Endothelial cell (in vitro differentiated cells): Measurements from ENCODE around the gene APOF. TPM values are rescaled to one million over a fixed set of nuclear protein-coding genes. Genes with fewer than 3 reads are reported as not detected.
A peak's percentile ranks its signal among the peaks of the same experiment; 100 is the strongest.
"Not testable (repeated sequence)": the region's sequence is repeated elsewhere in the genome, so short reads cannot be mapped to it uniquely, and the experiment has no call there.

ENCODE experiments used
- DNase-seq: peaks from one replicate; pipeline ENCODE4 v3.0.0; 2021; ENCODE audit warnings: low spot score
- H3K27ac Mint-ChIP-seq: one replicate; pipeline ENCODE4 v1.8.0; 2021; ENCODE audit warnings: mixed read lengths, inconsistent platforms; ENCODE audit not compliant: unreplicated experiment
- H3K27me3 Mint-ChIP-seq: one replicate; pipeline ENCODE4 v1.8.0; 2021; ENCODE audit warnings: mild to moderate bottlenecking, moderate library complexity, mixed read lengths, inconsistent platforms; ENCODE audit not compliant: unreplicated experiment
- H3K36me3 Mint-ChIP-seq: one replicate; pipeline ENCODE4 v1.8.0; 2021; ENCODE audit warnings: mild to moderate bottlenecking, low read depth, mixed read lengths, inconsistent platforms; ENCODE audit not compliant: unreplicated experiment
- H3K4me1 Mint-ChIP-seq: one replicate; pipeline ENCODE4 v1.8.0; 2021; ENCODE audit warnings: mild to moderate bottlenecking, mixed read lengths, inconsistent platforms; ENCODE audit not compliant: unreplicated experiment
- H3K4me3 Mint-ChIP-seq: one replicate; pipeline ENCODE4 v1.8.0; 2021; ENCODE audit warnings: mild to moderate bottlenecking, mixed read lengths, inconsistent platforms; ENCODE audit not compliant: unreplicated experiment
- H3K9me3 Mint-ChIP-seq: one replicate; pipeline ENCODE4 v1.8.0; 2021; ENCODE audit warnings: mixed read lengths, inconsistent platforms; ENCODE audit not compliant: unreplicated experiment
- long read RNA-seq: library from polyadenylated mRNA; unstranded; transcript quantifications from one replicate; pipeline ENCODE4 v2.0.0, GENCODE V29; 2020; ENCODE audit not compliant: unreplicated experiment
- total RNA-seq: library from RNA; stranded (reverse); fragmentation: NEBNext Ultra II Directional; extraction: Animal tissue kit (Norgen Biotek cat#: 25700); gene quantifications from one replicate; pipeline ENCODE4 v1.2.1, GENCODE V29; 2021; ENCODE audit not compliant: unreplicated experiment
- TF ChIP-seq, protein P1 (sequence below): fragments of 200-600 bp; sonication (generic); IDR thresholded peaks from one replicate; pipeline ENCODE4 v1.5.0; 2021; ENCODE audit warnings: antibody characterized with exemption; ENCODE audit not compliant: unreplicated experiment

APOF gene, protein sequence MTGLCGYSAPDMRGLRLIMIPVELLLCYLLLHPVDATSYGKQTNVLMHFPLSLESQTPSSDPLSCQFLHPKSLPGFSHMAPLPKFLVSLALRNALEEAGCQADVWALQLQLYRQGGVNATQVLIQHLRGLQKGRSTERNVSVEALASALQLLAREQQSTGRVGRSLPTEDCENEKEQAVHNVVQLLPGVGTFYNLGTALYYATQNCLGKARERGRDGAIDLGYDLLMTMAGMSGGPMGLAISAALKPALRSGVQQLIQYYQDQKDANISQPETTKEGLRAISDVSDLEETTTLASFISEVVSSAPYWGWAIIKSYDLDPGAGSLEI
- not detected for total RNA-seq
- long read RNA-seq: 0 reads

DNA sequence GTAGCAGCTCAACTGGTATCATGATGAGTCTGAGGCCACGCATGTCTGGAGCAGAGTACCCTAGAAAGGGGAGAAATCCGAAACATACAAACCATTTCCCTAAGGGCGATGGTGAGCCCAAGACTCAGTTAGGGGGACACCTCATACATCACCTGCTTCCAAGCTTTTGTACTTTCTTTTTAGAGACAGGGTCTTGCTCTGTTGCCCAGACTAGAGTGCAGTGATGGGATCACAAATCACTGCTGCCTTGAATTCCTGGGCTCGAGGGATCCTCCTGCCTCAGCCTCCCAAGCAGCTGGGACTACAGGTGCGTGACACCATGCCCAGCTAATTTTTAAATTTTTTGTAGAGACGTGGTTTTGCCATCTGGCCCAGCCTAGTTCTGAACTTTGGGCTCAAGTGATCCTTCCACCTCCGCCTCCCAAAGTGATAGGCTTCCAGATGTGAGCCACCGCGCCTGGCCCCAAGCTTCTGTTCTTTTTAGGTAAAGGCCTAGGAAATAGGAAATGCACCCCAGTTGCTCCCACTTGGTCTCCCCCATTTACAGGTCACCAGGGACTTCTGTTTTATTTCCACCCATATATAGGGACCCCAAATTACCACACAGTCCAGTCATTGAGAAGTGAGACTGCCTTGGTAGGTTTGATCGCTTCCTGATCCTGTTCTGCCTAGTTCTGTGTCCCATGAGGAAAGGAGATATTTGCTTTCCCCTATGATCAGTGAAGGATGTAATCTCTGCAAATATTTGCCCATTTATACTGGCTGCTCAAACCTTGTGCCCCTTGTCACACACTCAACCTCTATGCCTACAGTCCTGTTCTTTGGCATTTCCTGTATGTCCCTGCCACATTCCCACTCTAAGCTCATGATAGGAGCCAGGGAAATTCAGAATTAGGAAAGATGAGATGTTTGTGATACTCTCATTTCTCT, at the start of gene APOF:
Gene APOF (minus strand): TSS at position 728 of the 930 bp plus-strand sequence. CDS start 112 bp downstream, at position 616.
- TF ChIP-seq, protein P1, sequence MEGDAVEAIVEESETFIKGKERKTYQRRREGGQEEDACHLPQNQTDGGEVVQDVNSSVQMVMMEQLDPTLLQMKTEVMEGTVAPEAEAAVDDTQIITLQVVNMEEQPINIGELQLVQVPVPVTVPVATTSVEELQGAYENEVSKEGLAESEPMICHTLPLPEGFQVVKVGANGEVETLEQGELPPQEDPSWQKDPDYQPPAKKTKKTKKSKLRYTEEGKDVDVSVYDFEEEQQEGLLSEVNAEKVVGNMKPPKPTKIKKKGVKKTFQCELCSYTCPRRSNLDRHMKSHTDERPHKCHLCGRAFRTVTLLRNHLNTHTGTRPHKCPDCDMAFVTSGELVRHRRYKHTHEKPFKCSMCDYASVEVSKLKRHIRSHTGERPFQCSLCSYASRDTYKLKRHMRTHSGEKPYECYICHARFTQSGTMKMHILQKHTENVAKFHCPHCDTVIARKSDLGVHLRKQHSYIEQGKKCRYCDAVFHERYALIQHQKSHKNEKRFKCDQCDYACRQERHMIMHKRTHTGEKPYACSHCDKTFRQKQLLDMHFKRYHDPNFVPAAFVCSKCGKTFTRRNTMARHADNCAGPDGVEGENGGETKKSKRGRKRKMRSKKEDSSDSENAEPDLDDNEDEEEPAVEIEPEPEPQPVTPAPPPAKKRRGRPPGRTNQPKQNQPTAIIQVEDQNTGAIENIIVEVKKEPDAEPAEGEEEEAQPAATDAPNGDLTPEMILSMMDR: no peak
- Mint-ChIP-seq H3K4me3 (peak within 1 kb of the TSS; percentile 95), H3K9me3 (no peaks in the 10 kb centered on the region), H3K36me3 (no peaks in the 10 kb centered on the region), H3K27ac (no peak within 1 kb of the TSS), H3K27me3 (peaks cover 4% of the 10 kb centered on the region), H3K4me1 (peaks cover 9% of the 10 kb centered on the region)
- DNase-seq: no peak

DNA sequence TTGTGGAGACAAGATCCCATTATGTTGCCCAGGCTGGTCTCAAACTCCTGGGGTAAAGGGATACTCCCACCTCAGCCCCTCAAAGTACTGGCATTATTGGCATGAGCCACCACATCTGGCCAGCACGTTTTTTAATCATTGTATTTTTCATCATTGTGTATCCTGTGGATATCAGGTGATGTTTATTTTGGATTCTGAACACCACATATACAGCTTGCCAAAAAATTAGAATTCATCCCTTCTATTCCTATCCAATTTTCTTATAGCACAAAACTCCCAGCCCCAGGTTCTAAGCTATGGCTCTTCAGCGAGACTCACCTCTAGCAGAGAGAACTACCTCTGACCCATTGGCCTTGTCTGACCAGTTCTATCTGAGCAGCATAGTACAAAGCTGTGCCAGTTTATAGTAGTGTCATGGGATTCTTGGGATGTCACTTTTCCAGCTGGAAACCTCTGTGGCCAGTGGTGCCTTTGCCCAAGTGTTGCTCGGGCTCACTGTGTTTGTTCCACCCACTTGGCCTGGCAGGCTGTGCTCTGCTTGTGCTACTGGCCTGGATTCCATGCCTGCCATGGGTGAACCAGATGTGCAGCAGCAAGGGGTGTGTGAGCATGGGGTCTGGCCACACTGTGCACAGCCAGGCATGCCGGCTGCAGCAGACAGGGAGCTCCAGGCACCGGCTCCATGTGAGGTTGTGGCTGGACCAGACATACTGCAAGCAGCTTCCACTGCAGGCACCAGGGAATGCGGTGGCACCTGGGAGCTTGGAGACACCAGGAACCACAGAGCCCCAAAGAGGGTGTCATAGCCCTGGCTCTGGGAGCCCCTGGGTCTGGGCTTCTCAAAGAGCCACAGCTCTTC, 49.4 kb upstream of the APOF start:
- no peak overlapping the region for H3K4me3 Mint-ChIP-seq
- TF ChIP-seq, protein P1: no peak
- H3K36me3 Mint-ChIP-seq: peaks cover 11% of the 10 kb centered on the region
- H3K9me3 Mint-ChIP-seq: no peaks in the 10 kb centered on the region
- H3K27ac Mint-ChIP-seq: no peak overlapping the region
- H3K27me3 Mint-ChIP-seq: no peaks in the 10 kb centered on the region
- no peaks in the 10 kb centered on the region for H3K4me1 Mint-ChIP-seq
- no peak for DNase-seq

DNA sequence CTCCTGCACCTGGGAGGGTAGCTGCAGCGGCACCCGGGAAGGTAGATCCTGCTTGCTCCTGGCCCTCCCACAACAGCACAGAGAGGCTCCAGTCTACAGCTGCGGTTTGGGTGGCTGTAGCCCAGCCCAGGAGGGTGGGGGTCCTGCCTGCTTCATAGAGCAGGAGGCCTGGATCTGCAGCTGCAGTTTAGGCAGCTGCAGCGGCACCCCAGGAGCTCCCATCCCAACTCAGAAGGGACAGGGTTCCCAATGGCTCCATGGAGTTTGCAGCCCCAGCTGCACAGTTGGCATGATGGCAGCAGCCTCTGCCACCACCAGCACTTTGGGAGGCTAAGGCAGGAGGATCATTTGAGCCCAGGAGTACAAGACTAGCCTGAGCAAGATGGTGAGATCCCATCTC, 48.1 kb upstream of the APOF start:
- no peak overlapping the region for H3K4me3 Mint-ChIP-seq
- no peaks in the 10 kb centered on the region for H3K4me1 Mint-ChIP-seq
- H3K27me3 Mint-ChIP-seq: no peaks in the 10 kb centered on the region
- peaks cover 5% of the 10 kb centered on the region for H3K36me3 Mint-ChIP-seq
- TF ChIP-seq, protein P1: no peak
- H3K27ac Mint-ChIP-seq: no peak overlapping the region
- DNase-seq: no peak
- H3K9me3 Mint-ChIP-seq: no peaks in the 10 kb centered on the region

DNA sequence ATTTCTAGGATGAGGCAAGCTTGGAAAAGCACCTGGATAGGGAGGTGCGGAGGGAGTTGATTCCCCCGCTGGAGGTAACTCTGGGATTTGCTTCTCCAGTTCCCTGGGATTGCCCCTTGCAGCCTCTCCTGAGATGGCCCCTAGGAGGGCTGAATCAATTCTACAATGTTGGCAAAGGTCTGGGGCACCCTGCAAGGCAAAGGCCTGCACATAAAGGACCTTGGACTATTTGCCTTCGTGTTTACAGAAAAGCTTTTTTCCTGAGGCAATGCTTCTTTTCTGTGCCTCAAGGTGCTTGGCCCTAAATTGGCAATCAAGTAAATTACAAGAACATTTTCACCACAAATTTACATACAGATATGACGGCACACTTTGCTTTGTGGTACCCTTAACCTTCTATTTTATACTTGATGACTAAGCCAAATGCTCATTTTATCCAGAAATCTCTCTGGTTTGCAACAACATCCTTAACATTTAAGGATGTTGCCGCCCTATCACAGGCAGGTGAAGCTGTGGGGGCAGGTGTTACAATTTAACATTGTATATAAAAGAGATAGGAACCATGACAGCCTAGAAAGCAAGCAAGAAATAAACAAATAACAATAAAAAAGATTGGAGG, 46.3 kb upstream of the APOF start:
- Mint-ChIP-seq H3K27me3 (no peaks in the 10 kb centered on the region), H3K36me3 (no peaks in the 10 kb centered on the region), H3K27ac (no peak overlapping the region), H3K4me3 (no peak overlapping the region), H3K4me1 (no peaks in the 10 kb centered on the region), H3K9me3 (no peaks in the 10 kb centered on the region)
- TF ChIP-seq, protein P1: no peak
- DNase-seq: no peak

DNA sequence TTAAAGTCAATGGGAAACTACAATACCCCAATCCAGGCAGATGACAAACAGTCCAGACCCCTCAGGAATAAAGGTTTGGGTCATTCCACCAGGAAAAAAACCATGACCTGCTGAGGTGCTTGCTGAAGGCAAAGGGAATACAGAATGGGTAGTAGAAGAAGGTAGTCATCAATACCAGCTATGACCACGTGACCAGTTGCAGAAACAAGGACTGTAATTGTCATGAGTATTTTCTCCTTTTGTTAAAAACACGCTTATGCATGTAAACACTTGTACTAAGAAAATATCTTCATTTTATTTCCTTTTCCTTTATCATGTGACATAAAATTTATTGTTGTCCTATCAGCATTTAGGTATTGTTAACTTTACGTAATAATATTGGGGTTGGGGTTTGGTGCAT, 41.6 kb upstream of the APOF start:
- DNase-seq: not testable (repeated sequence)

DNA sequence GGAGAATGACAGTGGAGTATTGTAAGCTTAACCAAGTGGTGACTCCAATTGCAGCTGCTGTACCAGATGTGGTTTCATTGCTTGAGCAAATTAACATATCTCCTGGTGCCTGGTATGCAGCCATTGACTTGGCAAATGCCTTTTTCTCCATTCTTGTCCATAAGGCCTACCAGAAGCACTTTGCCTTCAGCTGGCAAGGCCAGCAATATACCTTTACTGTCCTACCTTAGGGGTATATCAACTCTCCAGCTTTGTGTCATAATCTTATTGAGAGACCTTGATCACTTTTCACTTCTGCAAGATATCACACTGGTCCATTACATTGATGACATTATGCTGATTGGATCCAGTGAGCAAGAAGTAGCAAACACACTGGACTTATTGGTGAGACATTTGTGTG, 39.0 kb upstream of the APOF start:
- not testable (repeated sequence) for H3K36me3 Mint-ChIP-seq, H3K4me1 Mint-ChIP-seq, H3K4me3 Mint-ChIP-seq, DNase-seq, H3K27ac Mint-ChIP-seq, H3K27me3 Mint-ChIP-seq, H3K9me3 Mint-ChIP-seq

More for the DNA sequence above, 41.6 kb upstream of the APOF start:
- not testable (repeated sequence) for H3K27me3 Mint-ChIP-seq, H3K9me3 Mint-ChIP-seq, H3K36me3 Mint-ChIP-seq, H3K4me3 Mint-ChIP-seq, H3K4me1 Mint-ChIP-seq, H3K27ac Mint-ChIP-seq

DNA sequence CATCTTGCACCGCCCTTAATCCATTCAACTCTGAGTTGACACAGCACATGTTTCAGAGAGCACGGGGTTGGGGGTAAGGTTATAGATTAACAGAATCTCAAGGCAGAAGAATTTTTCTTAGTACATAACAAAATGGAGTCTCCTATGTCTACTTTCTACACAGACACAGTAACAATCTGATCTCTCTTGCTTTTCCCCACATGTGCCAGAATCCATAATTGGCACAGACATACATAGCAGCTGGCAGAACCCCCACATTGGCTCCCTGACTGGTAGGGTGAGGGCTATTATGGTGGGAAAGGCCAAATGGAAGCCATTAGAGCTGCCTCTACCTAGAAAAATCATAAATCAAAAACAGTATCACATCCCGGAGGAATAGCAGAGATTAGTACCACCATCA, 38.5 kb upstream of the APOF start:
- DNase-seq, H3K9me3 Mint-ChIP-seq, H3K27me3 Mint-ChIP-seq, H3K36me3 Mint-ChIP-seq, H3K27ac Mint-ChIP-seq, H3K4me3 Mint-ChIP-seq, H3K4me1 Mint-ChIP-seq: not testable (repeated sequence)
